ENCODE measurements around the gene TXNDC12. TPM values are rescaled to one million over a fixed set of nuclear protein-coding genes. Genes with fewer than 3 reads are reported as not detected.

The TXNDC12 gene
- polyA plus RNA-seq, 2 of the 4 experiments (the other 2 are of a cell fraction), result 59.7 to 65.2 TPM

DNA sequence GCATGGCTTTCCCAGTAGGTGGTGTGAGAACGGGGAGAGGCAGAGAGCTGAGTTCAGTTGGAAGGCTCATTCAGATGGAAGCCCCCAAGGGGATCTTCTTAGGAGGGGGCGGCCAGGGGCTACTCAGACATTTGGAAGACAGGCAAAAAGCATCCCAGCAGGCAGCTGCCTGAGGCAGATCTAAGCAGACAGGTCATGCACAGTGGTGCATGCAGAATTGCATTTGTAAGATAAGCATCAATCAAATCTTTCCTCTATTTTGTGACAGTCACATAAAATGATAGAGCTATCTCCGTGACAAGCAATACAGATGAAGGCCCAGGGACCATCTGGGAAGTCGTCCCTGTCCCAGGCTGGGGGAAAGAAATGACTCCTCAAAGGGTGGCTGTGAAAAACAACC lies 68.3 kb downstream of the TXNDC12 start (continued):
- TF ChIP-seq REST (IDR thresholded peaks at IDR 0.05), result no peak
- TF ChIP-seq ESRRA (IDR thresholded peaks at IDR 0.05; ENCODE audit: borderline replicate concordance, low read length), result no peak

DNA sequence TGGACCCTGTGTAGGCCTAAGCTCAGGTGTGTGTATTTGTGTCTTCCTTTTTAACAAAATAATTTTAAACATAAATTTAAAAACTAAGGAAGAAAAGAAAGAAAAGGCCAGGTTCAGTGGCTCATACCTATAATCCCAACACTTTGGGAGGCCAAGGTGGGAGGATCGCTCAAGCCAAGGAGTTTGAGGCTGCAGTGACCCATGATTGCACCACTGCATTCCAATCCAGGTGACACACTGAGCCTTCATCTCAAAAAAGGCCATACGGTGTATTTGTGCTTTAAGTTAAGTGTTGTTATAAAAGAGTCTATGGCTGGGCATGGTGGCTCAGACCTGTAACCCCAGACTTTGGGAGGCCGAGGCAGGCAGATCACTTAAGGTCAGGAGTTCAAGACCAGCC lies 72.8 kb downstream of the TXNDC12 start:
- ATAC-seq, result no peak
- no peaks in the 10 kb centered on the region for H3K9me3 ChIP-seq
- TF ChIP-seq CHD4 (IDR thresholded peaks at IDR 0.05; ENCODE audit: borderline replicate concordance) (no peak), TP53 (CRISPR knock-in tag; IDR thresholded peaks at IDR 0.05) (no peak), FOSB (CRISPR knock-in tag; IDR thresholded peaks at IDR 0.05) (no peak), MAFK (IDR thresholded peaks at IDR 0.05; ENCODE audit: partially characterized antibody) (no peak)
- H3K27ac ChIP-seq, result no peak overlapping the region
- H3K4me2 ChIP-seq, result no peak overlapping the region
- FAIRE-seq, result no peak
- no peak overlapping the region for H3K4me3 ChIP-seq
- no peak for DNase-seq (ENCODE audit: low read depth in 1 of 2, low spot score in 1 of 2)
- peaks cover 20% of the 10 kb centered on the region for H3K4me1 ChIP-seq
- CTCF ChIA-PET, result no interaction called here
- WGBS (ENCODE audit: missing lambda C conversion rate), result 85% methylated on average over 3 of the region's 3 CpGs
- POLR2A ChIA-PET, result no interaction called here

DNA sequence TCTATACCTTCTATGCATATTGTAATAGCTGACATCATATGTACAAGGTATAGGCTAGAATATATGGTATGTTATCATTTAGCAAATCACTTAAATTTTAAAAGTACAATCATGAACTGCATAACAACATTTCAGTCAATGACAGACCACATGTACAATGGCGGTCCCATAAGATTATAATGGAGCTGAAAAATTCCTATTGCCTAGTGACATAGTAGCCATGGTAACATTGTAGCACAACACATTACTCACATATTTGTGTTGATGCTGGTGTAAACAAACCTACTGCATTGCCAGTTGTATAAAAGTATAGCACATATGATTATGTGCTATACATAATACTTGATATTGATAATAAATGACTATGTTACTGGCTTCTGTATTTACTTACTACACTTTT lies 73.4 kb downstream of the TXNDC12 start:
- H3K27ac ChIP-seq, result no peak overlapping the region
- no peak for FAIRE-seq
- H3K4me3 ChIP-seq, result no peak overlapping the region
- H3K9me3 ChIP-seq, result no peaks in the 10 kb centered on the region
- no peak for DNase-seq (ENCODE audit: low read depth in 1 of 2, low spot score in 1 of 2)
- 92% methylated on average over 1 of the region's 1 CpG for WGBS (ENCODE audit: missing lambda C conversion rate)
- ChIA-PET CTCF (interaction anchor here (1.1 kb wide), 1 partner anchor 85 kb away, joined by 5 read pairs; no protein-coding TSS in a partner anchor), POLR2A (no interaction called here)
- TF ChIP-seq SREBF2 (IDR thresholded peaks at IDR 0.05), result no peak
- no peak for TF ChIP-seq CTCF (IDR thresholded peaks at IDR 0.05)
- TF ChIP-seq ZFP36 (IDR thresholded peaks at IDR 0.05; ENCODE audit: borderline replicate concordance, partially characterized antibody), result no peak
- TF ChIP-seq HOXA7 (CRISPR knock-in tag; IDR thresholded peaks at IDR 0.05), result no peak
- TF ChIP-seq NR3C1 (IDR thresholded peaks at IDR 0.05), result no peak
- TF ChIP-seq FOSB (CRISPR knock-in tag; IDR thresholded peaks at IDR 0.05), result no peak
- no peak for TF ChIP-seq GATA3 (IDR thresholded peaks at IDR 0.05; ENCODE audit: borderline replicate concordance)
- no peak for TF ChIP-seq EHMT2 (IDR thresholded peaks at IDR 0.05; ENCODE audit: low read depth)
- ATAC-seq, result no peak; a peak in 1 of 6 replicates
- H3K4me1 ChIP-seq, result peaks cover 25% of the 10 kb centered on the region
- no peak overlapping the region for H3K4me2 ChIP-seq

GRCh38 chr1:51978099-51978498 lies 76.9 kb downstream of the TXNDC12 start:
- ChIA-PET POLR2A (no interaction called here), CTCF (interaction anchor here (1.4 kb wide), 1 partner anchor 82 kb away, joined by 4 read pairs; no protein-coding TSS in a partner anchor)
- Histone ChIP-seq H3K4me2 (peak overlapping the region; percentile 38), H3K4me3 (no peak overlapping the region), H3K9me3 (no peaks in the 10 kb centered on the region), H3K4me1 (peaks cover 37% of the 10 kb centered on the region), H3K27ac (peak overlapping the region; percentile 21 to 66; a peak in 3 of 6 replicates)
- no peak for FAIRE-seq
- no peak for ATAC-seq
- TF ChIP-seq MAZ (IDR thresholded peaks at IDR 0.05; ENCODE audit: borderline replicate concordance, low read depth, low read length) (no peak), MAFK (IDR thresholded peaks at IDR 0.05; ENCODE audit: partially characterized antibody) (no peak)
- no peak for DNase-seq (ENCODE audit: low read depth in 1 of 2, low spot score in 1 of 2)
